GM19468 (cell line): ENCODE measurements around the gene SCN4B.

ENCODE experiments used
- ATAC-seq: cut with Tn5 transposase; IDR thresholded peaks from one replicate; pipeline ENCODE4 v1.9.1; 2021; ENCODE audit warnings: mild to moderate bottlenecking, moderate library complexity, moderate number of reproducible peaks; ENCODE audit not compliant: unreplicated experiment; ENCODE audit errors: extremely low read depth

SCN4B gene

GRCh38 chr11:118175031-118175992 is 22.7 kb upstream of the SCN4B start:
- no peak for ATAC-seq

GRCh38 chr11:118174006-118174567 is 21.5 kb upstream of the SCN4B start:
- ATAC-seq = no peak

DNA sequence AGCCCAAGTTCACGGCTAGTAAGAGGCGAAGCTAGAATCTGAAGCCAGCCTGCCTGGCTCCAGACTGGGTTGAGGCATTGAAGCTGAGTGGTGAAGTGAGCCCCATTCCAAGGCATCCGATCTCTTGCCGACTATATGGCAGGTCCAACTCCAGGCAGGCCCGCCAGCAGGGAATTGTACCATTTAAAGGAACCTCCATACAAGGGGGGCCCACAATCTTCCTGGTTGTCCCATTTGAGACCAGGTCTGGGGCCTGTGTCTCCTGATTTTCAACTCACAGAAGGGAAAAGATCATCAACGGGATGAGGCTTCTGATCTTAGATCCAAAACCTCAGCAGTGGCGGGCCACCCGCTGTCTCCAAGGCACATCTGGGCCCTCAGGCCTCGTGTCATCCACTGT is 19.7 kb upstream of the SCN4B start:
- ATAC-seq = no peak

GRCh38 chr11:118171269-118172062 is 18.8 kb upstream of the SCN4B start:
- no peak for ATAC-seq

DNA sequence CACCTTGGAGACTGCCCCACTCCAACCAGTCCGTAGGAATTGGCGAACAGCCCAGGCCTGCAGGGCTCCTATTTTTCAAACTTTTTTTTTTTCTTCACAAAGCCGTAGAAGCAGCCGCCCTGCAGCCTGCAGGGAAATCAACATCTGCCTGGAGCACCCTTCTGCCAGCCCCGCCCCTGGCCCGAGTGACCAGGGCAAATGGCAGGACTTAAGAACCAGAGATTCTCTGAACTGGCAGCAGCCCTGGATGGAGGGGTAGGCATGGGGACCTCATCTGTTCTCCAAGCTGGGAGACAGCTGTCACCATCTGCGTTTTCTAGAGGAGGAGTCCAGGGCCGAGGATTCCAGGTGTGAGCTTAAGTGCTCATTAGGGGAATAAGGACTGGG is 18.3 kb upstream of the SCN4B start:
- ATAC-seq = no peak

- no peak for ATAC-seq
Measured at GRCh38 chr11:118170231-118170630, 17.6 kb upstream of the SCN4B start.

DNA sequence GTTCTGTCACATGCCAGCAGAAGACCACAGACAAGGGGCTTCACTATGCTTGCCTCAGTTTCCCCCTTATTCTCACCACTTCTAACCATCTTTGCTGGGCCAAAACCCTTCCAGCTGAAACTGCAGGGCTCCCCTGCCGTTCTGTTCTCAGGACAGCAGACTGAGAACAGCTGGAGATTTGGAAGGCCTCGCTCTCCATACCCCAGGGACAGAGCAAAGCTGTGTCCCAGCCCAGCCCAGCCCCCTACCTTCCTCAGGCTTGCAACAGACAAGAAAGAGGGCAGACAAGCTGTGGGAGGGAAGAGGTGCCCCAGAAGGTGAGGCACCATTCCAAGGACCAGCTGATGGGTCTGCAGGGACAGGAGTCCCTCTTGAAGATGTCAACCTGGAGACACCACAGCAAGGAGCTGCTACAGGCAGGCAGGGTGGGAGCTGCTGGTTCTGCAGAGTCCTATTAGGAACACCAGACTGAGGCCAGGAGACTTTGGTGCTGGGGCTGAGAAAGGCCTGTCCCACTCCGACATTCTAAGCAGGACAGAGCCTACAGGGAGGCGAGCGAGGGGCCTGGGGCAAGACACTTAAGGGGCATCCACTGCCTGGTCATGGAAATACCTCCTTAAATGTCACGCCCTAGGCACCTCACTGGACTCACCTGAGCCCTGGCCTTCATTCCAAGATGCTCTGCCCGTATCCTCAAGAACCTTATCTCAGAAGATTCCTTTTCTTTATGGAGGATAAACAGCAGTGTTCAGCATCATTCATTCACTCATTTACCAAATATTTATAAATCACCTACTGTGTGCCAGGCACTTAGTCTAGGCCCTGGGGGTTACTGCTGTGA is 16.9 kb upstream of the SCN4B start:
- ATAC-seq = no peak

GRCh38 chr11:118168751-118169150 is 16.1 kb upstream of the SCN4B start:
- ATAC-seq = no peak

DNA sequence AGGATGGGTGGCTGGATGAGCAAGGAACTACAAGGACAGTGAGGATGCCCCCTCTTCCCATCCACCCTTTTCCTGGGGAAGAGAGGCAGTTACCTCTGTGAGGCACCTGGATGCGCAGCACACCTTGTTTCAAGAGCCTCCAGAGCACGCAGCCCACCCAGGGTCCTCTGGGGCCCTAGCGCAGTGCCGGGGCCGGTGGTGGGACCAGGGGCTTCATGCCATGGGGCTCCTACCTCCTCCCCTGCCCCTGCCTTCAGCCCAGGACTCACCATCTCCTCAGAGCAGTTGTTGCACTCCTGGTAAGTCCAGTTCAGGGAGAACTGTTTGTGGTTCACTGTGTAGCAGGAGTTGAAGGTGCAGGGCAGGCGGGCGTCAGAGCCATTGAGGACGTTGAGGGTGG is 15.7 kb upstream of the SCN4B start:
- no peak for ATAC-seq

DNA sequence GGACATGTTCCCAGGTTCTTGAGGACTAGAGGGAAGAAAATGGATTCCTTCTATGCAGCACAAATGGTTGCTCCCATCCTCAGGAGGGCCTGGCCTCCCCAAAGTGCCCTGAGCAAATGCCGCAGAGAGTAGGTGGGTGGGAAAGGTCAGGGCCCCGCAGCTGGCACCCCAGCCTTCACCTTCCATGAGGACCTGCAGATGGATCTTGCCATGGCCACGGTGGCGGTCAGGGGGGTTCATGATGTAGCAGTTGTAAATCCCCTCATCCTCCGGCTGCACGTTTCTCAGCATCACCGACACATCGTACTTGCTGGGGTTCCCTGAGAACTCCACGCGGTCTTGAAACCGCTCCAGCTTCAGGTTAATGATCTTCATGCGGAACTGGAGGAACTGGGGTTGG is 15.3 kb upstream of the SCN4B start:
- no peak for ATAC-seq

DNA sequence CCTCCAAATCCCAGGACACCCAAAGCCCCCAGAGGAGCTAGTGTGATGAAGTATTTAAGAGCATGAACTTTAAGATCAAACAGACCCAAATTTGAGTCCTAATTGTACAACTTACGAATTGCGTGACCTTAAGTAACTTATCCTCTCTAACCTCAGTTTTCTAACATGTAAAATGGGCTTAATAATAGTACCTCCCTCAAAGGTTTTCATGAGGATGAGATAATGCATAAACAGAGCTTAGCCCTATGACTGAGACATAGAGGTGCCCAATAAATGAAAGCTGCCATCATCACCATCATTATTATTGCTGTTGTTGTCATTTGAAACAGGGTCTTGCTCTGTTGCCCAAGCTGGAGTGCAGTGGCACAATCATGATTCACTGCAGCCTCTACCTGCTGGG is 14.6 kb upstream of the SCN4B start:
- ATAC-seq = no peak

DNA sequence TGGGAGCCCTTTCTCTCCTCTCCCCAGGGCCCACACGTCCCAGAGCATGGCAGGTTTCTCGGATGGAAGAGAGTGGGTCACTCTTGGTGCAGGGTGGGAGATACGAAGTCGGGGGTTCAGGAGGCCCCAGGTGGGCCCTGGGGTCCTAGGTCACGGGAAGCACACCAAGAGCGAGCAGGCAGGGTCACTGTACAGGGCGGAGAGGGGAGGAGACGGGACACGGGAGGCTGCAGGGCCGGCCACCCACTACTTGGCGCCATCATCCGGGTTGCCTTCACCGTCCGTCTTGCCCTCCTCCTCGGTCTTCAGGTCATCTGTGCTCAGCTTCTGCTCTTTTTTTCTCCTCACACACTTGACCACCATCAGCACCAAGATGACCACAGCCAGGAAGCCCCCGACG is 14.0 kb upstream of the SCN4B start:
- no peak for ATAC-seq

GRCh38 chr11:118164885-118165284 is 12.3 kb upstream of the SCN4B start:
- ATAC-seq = no peak

GRCh38 chr11:118163494-118163893 is 10.9 kb upstream of the SCN4B start:
- no peak for ATAC-seq

DNA sequence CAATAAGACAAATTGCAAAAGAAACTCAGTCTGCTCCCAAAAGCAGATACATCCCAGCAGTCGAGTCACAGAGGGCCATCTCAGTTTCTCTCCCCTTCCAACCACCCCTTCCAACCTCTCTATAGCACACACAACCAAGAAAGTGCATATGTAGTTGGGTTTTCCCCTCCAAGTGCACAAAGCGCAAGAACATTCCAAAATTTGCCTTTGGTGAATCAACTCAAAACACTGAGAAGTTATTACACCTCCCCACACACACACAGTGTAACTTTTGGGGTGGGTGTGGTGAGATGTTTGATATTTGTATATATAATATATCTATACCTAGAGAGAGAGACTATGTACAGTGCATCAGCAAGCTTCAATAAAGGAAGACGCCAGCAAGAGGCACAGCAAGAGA is 10.2 kb upstream of the SCN4B start:
- ATAC-seq = no peak

GRCh38 chr11:118161786-118162185 is 9.2 kb upstream of the SCN4B start:
- no peak for ATAC-seq

GRCh38 chr11:118157186-118157895 is 4.7 kb upstream of the SCN4B start:
- no peak for ATAC-seq

DNA sequence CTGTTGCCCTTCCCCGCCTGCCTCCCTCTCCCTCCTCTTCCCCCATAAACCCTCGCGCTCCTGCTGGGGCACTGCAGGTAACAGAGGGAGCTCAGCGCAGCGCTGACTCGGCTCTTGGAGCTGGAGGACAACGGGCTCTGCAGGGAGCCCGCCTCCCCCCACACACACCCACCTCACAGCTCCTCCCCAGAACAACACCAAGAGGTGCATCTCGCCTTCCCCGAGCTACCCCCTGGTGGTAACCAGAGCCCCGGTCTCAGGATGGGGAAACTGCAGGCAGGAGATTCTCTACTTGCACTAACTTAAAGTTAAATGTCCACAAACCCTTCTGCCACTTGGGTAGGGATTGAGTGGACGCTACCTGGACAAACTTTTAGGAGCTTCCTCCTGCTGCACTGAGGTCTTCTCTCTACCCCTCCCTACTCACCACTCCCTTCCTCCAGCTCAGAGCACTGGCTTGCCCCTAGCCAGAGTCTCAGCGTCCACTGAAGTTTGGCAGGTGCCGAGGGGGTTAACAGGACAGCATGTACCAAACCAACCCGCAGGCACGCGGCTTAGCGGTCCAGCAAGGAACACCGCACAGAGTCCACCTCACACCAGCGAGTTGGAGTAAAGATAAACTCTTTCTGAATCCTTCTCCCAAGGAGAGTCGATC is 4.0 kb upstream of the SCN4B start:
- no peak for ATAC-seq
